GM19372 (cell line): Measurements from ENCODE around the gene CACNA1B.
"Not testable (repeated sequence)": the region's sequence is repeated elsewhere in the genome, so short reads cannot be mapped to it uniquely, and the experiment has no call there.

Experiments
- ATAC-seq: cut with Tn5 transposase; IDR thresholded peaks from one replicate; pipeline ENCODE4 v1.9.1; 2021; ENCODE audit warnings: mild to moderate bottlenecking, low read depth, moderate library complexity; ENCODE audit not compliant: unreplicated experiment

CACNA1B gene

GRCh38 chr9:138122676-138123075, 245.1 kb downstream of the CACNA1B start:
- no peak for ATAC-seq

GRCh38 chr9:138123086-138123485, 245.5 kb downstream of the CACNA1B start:
- ATAC-seq = no peak

- peak; percentile 98 for ATAC-seq
Measured at GRCh38 chr9:138126090-138126857, 248.7 kb downstream of the CACNA1B start.

GRCh38 chr9:138126858-138127584, 249.4 kb downstream of the CACNA1B start:
- not testable (repeated sequence) for ATAC-seq

GRCh38 chr9:138128027-138128426, 250.4 kb downstream of the CACNA1B start:
- not testable (repeated sequence) for ATAC-seq

- not testable (repeated sequence) for ATAC-seq
Measured at GRCh38 chr9:138129318-138129717, 251.7 kb downstream of the CACNA1B start.

GRCh38 chr9:138132946-138133705, 255.5 kb downstream of the CACNA1B start:
- ATAC-seq = not testable (repeated sequence)

GRCh38 chr9:138134581-138134980, 257.0 kb downstream of the CACNA1B start:
- ATAC-seq = not testable (repeated sequence)

- not testable (repeated sequence) for ATAC-seq
Measured at GRCh38 chr9:138139096-138139495, 261.5 kb downstream of the CACNA1B start.

GRCh38 chr9:138140980-138141379, 263.4 kb downstream of the CACNA1B start:
- not testable (repeated sequence) for ATAC-seq

GRCh38 chr9:138142528-138143244, 265.1 kb downstream of the CACNA1B start:
- not testable (repeated sequence) for ATAC-seq

- ATAC-seq = not testable (repeated sequence)
Measured at GRCh38 chr9:138143491-138143890, 265.9 kb downstream of the CACNA1B start.

- ATAC-seq = not testable (repeated sequence)
Measured at GRCh38 chr9:138147556-138147955, 270.0 kb downstream of the CACNA1B start.

GRCh38 chr9:138149672-138150656, 272.4 kb downstream of the CACNA1B start:
- not testable (repeated sequence) for ATAC-seq

- ATAC-seq = not testable (repeated sequence)
Measured at GRCh38 chr9:138155788-138156187, 278.2 kb downstream of the CACNA1B start.

- ATAC-seq = not testable (repeated sequence)
Measured at GRCh38 chr9:138166793-138167192, 289.2 kb downstream of the CACNA1B start.
